ENCODE results near the gene LNPEP.

Gene LNPEP

GRCh38 chr5:96901384-96901783, 34.5 kb upstream of the LNPEP start:
- ATAC-seq: no peak
- TF ChIP-seq, protein P1, sequence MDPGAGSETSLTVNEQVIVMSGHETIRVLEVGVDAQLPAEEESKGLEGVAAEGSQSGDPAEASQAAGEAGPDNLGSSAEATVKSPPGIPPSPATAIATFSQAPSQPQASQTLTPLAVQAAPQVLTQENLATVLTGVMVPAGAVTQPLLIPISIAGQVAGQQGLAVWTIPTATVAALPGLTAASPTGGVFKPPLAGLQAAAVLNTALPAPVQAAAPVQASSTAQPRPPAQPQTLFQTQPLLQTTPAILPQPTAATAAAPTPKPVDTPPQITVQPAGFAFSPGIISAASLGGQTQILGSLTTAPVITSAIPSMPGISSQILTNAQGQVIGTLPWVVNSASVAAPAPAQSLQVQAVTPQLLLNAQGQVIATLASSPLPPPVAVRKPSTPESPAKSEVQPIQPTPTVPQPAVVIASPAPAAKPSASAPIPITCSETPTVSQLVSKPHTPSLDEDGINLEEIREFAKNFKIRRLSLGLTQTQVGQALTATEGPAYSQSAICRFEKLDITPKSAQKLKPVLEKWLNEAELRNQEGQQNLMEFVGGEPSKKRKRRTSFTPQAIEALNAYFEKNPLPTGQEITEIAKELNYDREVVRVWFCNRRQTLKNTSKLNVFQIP (CRISPR knock-in tag; IDR thresholded peaks at IDR 0.05; ENCODE audit: borderline replicate concordance, low read depth): no peak
- TF ChIP-seq GLIS3 (CRISPR knock-in tag; IDR thresholded peaks at IDR 0.05) (no peak), TCF4 (CRISPR knock-in tag; IDR thresholded peaks at IDR 0.05; ENCODE audit: borderline replicate concordance) (no peak), SNAI2 (CRISPR knock-in tag; IDR thresholded peaks at IDR 0.05) (no peak), ZFP30 (CRISPR knock-in tag; IDR thresholded peaks at IDR 0.05) (no peak), ISL1 (CRISPR knock-in tag; IDR thresholded peaks at IDR 0.05) (no peak), RARB (CRISPR knock-in tag; IDR thresholded peaks at IDR 0.05) (no peak), ZFP3 (CRISPR knock-in tag; IDR thresholded peaks at IDR 0.05) (no peak), ZNF8 (CRISPR knock-in tag; IDR thresholded peaks at IDR 0.05) (no peak), ZC3H10 (CRISPR knock-in tag; IDR thresholded peaks at IDR 0.05) (no peak), OSR1 (CRISPR knock-in tag; IDR thresholded peaks at IDR 0.05) (no peak), TOX (CRISPR knock-in tag; IDR thresholded peaks at IDR 0.05; ENCODE audit: borderline replicate concordance) (no peak), BACH2 (CRISPR knock-in tag; IDR thresholded peaks at IDR 0.05; ENCODE audit: borderline replicate concordance) (no peak), ZNF70 (CRISPR knock-in tag; IDR thresholded peaks at IDR 0.05) (no peak), ARNTL (CRISPR knock-in tag; IDR thresholded peaks at IDR 0.05; ENCODE audit: borderline replicate concordance, low read depth) (no peak)
- TF ChIP-seq, protein P2, sequence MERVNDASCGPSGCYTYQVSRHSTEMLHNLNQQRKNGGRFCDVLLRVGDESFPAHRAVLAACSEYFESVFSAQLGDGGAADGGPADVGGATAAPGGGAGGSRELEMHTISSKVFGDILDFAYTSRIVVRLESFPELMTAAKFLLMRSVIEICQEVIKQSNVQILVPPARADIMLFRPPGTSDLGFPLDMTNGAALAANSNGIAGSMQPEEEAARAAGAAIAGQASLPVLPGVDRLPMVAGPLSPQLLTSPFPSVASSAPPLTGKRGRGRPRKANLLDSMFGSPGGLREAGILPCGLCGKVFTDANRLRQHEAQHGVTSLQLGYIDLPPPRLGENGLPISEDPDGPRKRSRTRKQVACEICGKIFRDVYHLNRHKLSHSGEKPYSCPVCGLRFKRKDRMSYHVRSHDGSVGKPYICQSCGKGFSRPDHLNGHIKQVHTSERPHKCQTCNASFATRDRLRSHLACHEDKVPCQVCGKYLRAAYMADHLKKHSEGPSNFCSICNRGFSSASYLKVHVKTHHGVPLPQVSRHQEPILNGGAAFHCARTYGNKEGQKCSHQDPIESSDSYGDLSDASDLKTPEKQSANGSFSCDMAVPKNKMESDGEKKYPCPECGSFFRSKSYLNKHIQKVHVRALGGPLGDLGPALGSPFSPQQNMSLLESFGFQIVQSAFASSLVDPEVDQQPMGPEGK (CRISPR knock-in tag; IDR thresholded peaks at IDR 0.05; ENCODE audit: borderline replicate concordance): no peak

DNA sequence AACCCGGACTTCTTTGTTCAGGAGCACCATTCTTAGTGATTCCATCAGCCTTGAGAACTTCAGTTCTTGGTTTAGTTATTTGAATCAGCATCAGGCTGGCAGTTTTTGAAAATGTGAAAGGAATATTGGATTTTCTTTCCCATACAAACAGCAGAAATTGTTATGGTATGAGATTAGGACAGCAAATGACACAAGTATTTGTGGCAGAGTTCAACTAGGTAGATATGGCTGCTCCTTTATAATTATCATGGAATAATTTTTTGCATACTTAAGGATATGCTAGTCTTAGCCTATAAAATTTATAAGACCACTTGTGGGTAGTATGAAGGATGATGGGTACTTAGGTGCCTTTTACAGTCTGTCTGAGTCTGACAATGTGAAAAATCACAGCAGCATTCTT, 34.0 kb upstream of the LNPEP start:
- no peak for ATAC-seq
- TF ChIP-seq RARB (CRISPR knock-in tag; IDR thresholded peaks at IDR 0.05): no peak
- no peak for TF ChIP-seq ESRRG (CRISPR knock-in tag; IDR thresholded peaks at IDR 0.05)
- no peak for TF ChIP-seq CSDC2 (CRISPR knock-in tag; IDR thresholded peaks at IDR 0.05)
- TF ChIP-seq BACH2 (CRISPR knock-in tag; IDR thresholded peaks at IDR 0.05; ENCODE audit: borderline replicate concordance): no peak
- TF ChIP-seq GLIS3 (CRISPR knock-in tag; IDR thresholded peaks at IDR 0.05): no peak
- no peak for TF ChIP-seq ZNF70 (CRISPR knock-in tag; IDR thresholded peaks at IDR 0.05)

DNA sequence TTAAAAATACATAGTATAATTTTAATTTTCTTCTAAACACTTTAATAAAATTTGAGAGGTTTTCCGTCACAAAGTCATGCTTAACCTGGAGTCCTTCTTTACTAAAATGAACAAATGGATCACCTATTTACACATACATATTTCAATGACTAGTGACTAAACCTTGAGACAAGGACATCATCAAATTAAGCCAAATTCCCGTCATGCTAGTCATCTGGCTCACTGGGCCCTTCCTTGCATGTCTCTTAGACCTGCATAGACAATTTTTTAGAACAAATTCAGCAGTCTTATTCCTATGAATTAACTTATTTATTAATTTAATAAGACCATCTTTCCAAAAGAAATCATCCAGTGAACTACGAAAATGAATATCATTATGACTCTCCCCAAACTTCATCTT, 33.0 kb upstream of the LNPEP start:
- TF ChIP-seq ISL1 (CRISPR knock-in tag; IDR thresholded peaks at IDR 0.05) (no peak), SNAI2 (CRISPR knock-in tag; IDR thresholded peaks at IDR 0.05) (no peak), ZNF70 (CRISPR knock-in tag; IDR thresholded peaks at IDR 0.05) (no peak), OSR1 (CRISPR knock-in tag; IDR thresholded peaks at IDR 0.05) (no peak), ARNTL (CRISPR knock-in tag; IDR thresholded peaks at IDR 0.05; ENCODE audit: borderline replicate concordance, low read depth) (no peak), ZNF8 (CRISPR knock-in tag; IDR thresholded peaks at IDR 0.05) (no peak), PPARA (CRISPR knock-in tag; IDR thresholded peaks at IDR 0.05; ENCODE audit: borderline replicate concordance) (no peak), TSHZ2 (CRISPR knock-in tag; IDR thresholded peaks at IDR 0.05) (no peak), ESRRG (CRISPR knock-in tag; IDR thresholded peaks at IDR 0.05) (no peak), ZC3H10 (CRISPR knock-in tag; IDR thresholded peaks at IDR 0.05) (no peak), GLIS3 (CRISPR knock-in tag; IDR thresholded peaks at IDR 0.05) (no peak), BACH2 (CRISPR knock-in tag; IDR thresholded peaks at IDR 0.05; ENCODE audit: borderline replicate concordance) (no peak), ZFP30 (CRISPR knock-in tag; IDR thresholded peaks at IDR 0.05) (no peak), TOX (CRISPR knock-in tag; IDR thresholded peaks at IDR 0.05; ENCODE audit: borderline replicate concordance) (no peak), RARB (CRISPR knock-in tag; IDR thresholded peaks at IDR 0.05) (no peak), CREB5 (CRISPR knock-in tag; IDR thresholded peaks at IDR 0.05; ENCODE audit: low read depth) (no peak), TCF4 (CRISPR knock-in tag; IDR thresholded peaks at IDR 0.05; ENCODE audit: borderline replicate concordance) (no peak), ZFP3 (CRISPR knock-in tag; IDR thresholded peaks at IDR 0.05) (no peak)
- TF ChIP-seq, protein P2 (CRISPR knock-in tag; IDR thresholded peaks at IDR 0.05; ENCODE audit: borderline replicate concordance): no peak
- TF ChIP-seq, protein P3, sequence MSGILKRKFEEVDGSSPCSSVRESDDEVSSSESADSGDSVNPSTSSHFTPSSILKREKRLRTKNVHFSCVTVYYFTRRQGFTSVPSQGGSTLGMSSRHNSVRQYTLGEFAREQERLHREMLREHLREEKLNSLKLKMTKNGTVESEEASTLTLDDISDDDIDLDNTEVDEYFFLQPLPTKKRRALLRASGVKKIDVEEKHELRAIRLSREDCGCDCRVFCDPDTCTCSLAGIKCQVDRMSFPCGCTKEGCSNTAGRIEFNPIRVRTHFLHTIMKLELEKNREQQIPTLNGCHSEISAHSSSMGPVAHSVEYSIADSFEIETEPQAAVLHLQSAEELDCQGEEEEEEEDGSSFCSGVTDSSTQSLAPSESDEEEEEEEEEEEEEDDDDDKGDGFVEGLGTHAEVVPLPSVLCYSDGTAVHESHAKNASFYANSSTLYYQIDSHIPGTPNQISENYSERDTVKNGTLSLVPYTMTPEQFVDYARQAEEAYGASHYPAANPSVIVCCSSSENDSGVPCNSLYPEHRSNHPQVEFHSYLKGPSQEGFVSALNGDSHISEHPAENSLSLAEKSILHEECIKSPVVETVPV (CRISPR knock-in tag; IDR thresholded peaks at IDR 0.05): no peak
- no peak for ATAC-seq
